ENCODE data around the gene EHMT2.

DNA sequence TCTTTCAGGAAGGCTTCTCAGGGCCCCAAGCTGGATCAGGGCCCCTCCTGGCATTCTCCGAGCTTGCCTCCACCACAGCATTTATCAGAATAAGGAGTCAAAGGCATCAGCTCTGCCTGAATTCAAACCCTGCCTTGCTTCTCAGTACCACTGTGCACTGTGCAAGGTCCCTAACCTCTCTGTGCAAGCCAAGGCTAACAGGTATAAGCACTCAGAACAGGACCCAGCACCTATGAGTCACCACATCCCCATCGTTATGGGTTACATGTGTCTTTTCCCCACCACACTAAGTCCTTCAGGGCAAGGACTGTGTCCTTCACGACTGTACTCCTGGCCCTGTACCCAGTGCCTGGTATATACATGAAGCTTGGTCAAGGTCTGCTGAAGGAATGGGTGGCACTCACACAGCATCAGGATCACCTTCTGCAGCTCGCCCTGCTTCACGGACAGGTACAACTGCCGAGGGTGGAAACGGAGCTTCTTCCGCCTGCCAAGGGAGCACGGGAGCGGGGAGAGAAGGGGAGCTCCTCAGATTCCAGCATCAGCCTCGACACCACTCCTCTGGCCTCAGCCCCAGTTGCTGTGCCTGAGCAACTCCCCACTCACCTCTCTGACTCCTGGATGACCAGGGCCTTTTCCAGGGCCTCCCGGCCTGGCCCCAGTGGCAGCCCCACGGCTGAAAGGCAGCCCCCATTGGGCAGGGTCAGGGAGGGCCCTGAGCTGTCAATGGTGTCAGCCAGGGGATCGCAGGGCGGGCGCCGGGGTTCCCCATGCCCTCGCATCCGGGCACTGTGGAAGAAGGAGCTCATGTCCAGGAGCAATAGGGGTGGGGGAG is 10.1 kb downstream of the EHMT2 start:
- TF ChIP-seq POLR2A (IDR thresholded peaks at IDR 0.05; ENCODE audit: borderline replicate concordance, extremely low read depth, insufficient read depth, insufficient read length) (no peak), EZH2 (IDR thresholded peaks at IDR 0.05) (no peak), SP1 (IDR thresholded peaks at IDR 0.05; ENCODE audit: low read depth) (no peak), TCF7L2 (IDR thresholded peaks at IDR 0.05; ENCODE audit: borderline replicate concordance, extremely low read depth, insufficient read depth, insufficient read length) (no peak), RAD21 (IDR thresholded peaks at IDR 0.05; ENCODE audit: low read depth) (no peak), POLR2AphosphoS5 (IDR thresholded peaks at IDR 0.05; ENCODE audit: low read depth, low read length) (no peak), ZNF274 (IDR thresholded peaks at IDR 0.05; ENCODE audit: low read depth, low read length) (no peak)
- TF ChIP-seq, protein P1, sequence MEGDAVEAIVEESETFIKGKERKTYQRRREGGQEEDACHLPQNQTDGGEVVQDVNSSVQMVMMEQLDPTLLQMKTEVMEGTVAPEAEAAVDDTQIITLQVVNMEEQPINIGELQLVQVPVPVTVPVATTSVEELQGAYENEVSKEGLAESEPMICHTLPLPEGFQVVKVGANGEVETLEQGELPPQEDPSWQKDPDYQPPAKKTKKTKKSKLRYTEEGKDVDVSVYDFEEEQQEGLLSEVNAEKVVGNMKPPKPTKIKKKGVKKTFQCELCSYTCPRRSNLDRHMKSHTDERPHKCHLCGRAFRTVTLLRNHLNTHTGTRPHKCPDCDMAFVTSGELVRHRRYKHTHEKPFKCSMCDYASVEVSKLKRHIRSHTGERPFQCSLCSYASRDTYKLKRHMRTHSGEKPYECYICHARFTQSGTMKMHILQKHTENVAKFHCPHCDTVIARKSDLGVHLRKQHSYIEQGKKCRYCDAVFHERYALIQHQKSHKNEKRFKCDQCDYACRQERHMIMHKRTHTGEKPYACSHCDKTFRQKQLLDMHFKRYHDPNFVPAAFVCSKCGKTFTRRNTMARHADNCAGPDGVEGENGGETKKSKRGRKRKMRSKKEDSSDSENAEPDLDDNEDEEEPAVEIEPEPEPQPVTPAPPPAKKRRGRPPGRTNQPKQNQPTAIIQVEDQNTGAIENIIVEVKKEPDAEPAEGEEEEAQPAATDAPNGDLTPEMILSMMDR (IDR thresholded peaks at IDR 0.05 in 2 of 3, conservative IDR thresholded peaks at IDR 0.05 in 1 of 3; ENCODE audit: borderline replicate concordance in 1 of 3, insufficient read depth in 1 of 3, low read depth in 2 of 3, low read length in 2 of 3) = no peak
- TF ChIP-seq, protein P2, sequence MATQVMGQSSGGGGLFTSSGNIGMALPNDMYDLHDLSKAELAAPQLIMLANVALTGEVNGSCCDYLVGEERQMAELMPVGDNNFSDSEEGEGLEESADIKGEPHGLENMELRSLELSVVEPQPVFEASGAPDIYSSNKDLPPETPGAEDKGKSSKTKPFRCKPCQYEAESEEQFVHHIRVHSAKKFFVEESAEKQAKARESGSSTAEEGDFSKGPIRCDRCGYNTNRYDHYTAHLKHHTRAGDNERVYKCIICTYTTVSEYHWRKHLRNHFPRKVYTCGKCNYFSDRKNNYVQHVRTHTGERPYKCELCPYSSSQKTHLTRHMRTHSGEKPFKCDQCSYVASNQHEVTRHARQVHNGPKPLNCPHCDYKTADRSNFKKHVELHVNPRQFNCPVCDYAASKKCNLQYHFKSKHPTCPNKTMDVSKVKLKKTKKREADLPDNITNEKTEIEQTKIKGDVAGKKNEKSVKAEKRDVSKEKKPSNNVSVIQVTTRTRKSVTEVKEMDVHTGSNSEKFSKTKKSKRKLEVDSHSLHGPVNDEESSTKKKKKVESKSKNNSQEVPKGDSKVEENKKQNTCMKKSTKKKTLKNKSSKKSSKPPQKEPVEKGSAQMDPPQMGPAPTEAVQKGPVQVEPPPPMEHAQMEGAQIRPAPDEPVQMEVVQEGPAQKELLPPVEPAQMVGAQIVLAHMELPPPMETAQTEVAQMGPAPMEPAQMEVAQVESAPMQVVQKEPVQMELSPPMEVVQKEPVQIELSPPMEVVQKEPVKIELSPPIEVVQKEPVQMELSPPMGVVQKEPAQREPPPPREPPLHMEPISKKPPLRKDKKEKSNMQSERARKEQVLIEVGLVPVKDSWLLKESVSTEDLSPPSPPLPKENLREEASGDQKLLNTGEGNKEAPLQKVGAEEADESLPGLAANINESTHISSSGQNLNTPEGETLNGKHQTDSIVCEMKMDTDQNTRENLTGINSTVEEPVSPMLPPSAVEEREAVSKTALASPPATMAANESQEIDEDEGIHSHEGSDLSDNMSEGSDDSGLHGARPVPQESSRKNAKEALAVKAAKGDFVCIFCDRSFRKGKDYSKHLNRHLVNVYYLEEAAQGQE (IDR thresholded peaks at IDR 0.05; ENCODE audit: low read depth) = no peak

All from HCT116 (cell line).